Activated CD8-positive, alpha-beta T cell treated with anti-CD3 and anti-CD28 coated beads for 36 hours (primary cell): Measurements from ENCODE around the gene BCL11B. TPM values are rescaled to one million over a fixed set of nuclear protein-coding genes. Genes with fewer than 3 reads are reported as not detected.

Source experiments
- ATAC-seq: fragments of 200-7000 bp; cut with Tn5 transposase; one replicate; pipeline ENCODE4 v1.10.0; 2021; ENCODE audit warnings: mild to moderate bottlenecking, moderate library complexity
- CTCF ChIA-PET: fragments of 350-600 bp; sonication (Branson Sonifier 250); formaldehyde crosslinking; loops from one replicate; lab custom pipeline; 2021; ENCODE audit warnings: antibody characterized with exemption; lab: Charles Lee
- POLR2A ChIA-PET: fragments of 350-600 bp; sonication (Branson Sonifier 250); formaldehyde crosslinking; loops from one replicate; lab custom pipeline; 2021; ENCODE audit warnings: antibody characterized with exemption; lab: Charles Lee
- DNase-seq: peaks from one replicate; pipeline ENCODE4 v3.0.0-alpha.2; 2020
- H3K27ac Mint-ChIP-seq: one replicate; pipeline ENCODE4 v1.8.0; 2021; ENCODE audit warnings: mild to moderate bottlenecking, mixed read lengths
- H3K27me3 Mint-ChIP-seq: one replicate; pipeline ENCODE4 v1.8.0; 2021; ENCODE audit warnings: mixed read lengths
- H3K36me3 Mint-ChIP-seq: one replicate; pipeline ENCODE4 v1.8.0; 2021; ENCODE audit warnings: low read depth, mixed read lengths
- H3K4me1 Mint-ChIP-seq: one replicate; pipeline ENCODE4 v1.8.0; 2021; ENCODE audit warnings: low read depth, mixed read lengths
- H3K4me3 Mint-ChIP-seq: one replicate; pipeline ENCODE4 v1.8.0; 2021; ENCODE audit warnings: mild to moderate bottlenecking, moderate library complexity, mixed read lengths
- H3K9me3 Mint-ChIP-seq: one replicate; pipeline ENCODE4 v1.8.0; 2021; ENCODE audit warnings: mixed read lengths
- CTCF ChIP-seq: fragments of 200-600 bp; IDR thresholded peaks from one replicate; pipeline ENCODE4 v1.8.0; 2022; ENCODE audit warnings: antibody characterized with exemption, mild to moderate bottlenecking
- intact Hi-C: fragments of 100-400 bp; cut with micrococcal nuclease; formaldehyde crosslinking; loops from one replicate; pipeline ENCODE4 v1.10.0; 2022
- total RNA-seq, 2 experiments: library from RNA; stranded (reverse); gene quantifications; one replicate each; pipeline ENCODE4 v1.2.3, GENCODE V29; 2021

Gene BCL11B
- total RNA-seq, 2 experiments from 2014 or later = 48.5 to 53.0 TPM

- Mint-ChIP-seq H3K27me3 (no peaks in the 10 kb centered on the region), H3K27ac (peak overlapping the region; percentile 94), H3K9me3 (peaks cover 2% of the 10 kb centered on the region), H3K4me1 (peaks cover 58% of the 10 kb centered on the region), H3K4me3 (no peak overlapping the region), H3K36me3 (peaks cover 71% of the 10 kb centered on the region)
- DNase-seq = no peak
- CTCF ChIA-PET = interaction anchor here (1.1 kb wide), 1 partner anchor 12 kb away, joined by 3 read pairs; no protein-coding TSS in a partner anchor
- POLR2A ChIA-PET = interaction anchor here (2.0 kb wide), 1 partner anchor 11 kb away, joined by 5 read pairs; no protein-coding TSS in a partner anchor
- ATAC-seq = no peak
- intact Hi-C loops = no loop called here
- no peak for TF ChIP-seq CTCF
Observed at GRCh38 chr14:99176156-99176945, 95.6 kb downstream of the BCL11B start.

GRCh38 chr14:99175331-99176155, 96.5 kb downstream of the BCL11B start:
- intact Hi-C loops = no loop called here
- DNase-seq (no peak), ATAC-seq (no peak)
- CTCF ChIA-PET = no interaction called here
- Mint-ChIP-seq H3K27me3 (no peaks in the 10 kb centered on the region), H3K4me1 (peaks cover 53% of the 10 kb centered on the region), H3K36me3 (peaks cover 71% of the 10 kb centered on the region), H3K9me3 (peaks cover 2% of the 10 kb centered on the region), H3K27ac (no peak overlapping the region), H3K4me3 (no peak overlapping the region)
- POLR2A ChIA-PET = interaction anchor here (2.0 kb wide), 1 partner anchor 11 kb away, joined by 5 read pairs; no protein-coding TSS in a partner anchor
- no peak for TF ChIP-seq CTCF

GRCh38 chr14:99174770-99175319, 97.2 kb downstream of the BCL11B start:
- CTCF ChIA-PET = no interaction called here
- ATAC-seq = no peak
- peaks cover 48% of the 10 kb centered on the region for H3K4me1 Mint-ChIP-seq

GRCh38 chr14:99174081-99174769, 97.8 kb downstream of the BCL11B start:
- H3K36me3 Mint-ChIP-seq = peaks cover 65% of the 10 kb centered on the region
- POLR2A ChIA-PET = interaction anchor here (0.7 to 2.0 kb wide), 2 partner anchors 13 to 35 kb away, joined by 4 to 5 read pairs; no protein-coding TSS in a partner anchor
- DNase-seq (no peak), ATAC-seq (no peak)
- peaks cover 43% of the 10 kb centered on the region for H3K4me1 Mint-ChIP-seq
- peak overlapping the region; percentile 43 for H3K27ac Mint-ChIP-seq
- intact Hi-C loops = no loop called here
- CTCF ChIA-PET = no interaction called here
- H3K4me3 Mint-ChIP-seq = no peak overlapping the region
- peaks cover 2% of the 10 kb centered on the region for H3K9me3 Mint-ChIP-seq
- H3K27me3 Mint-ChIP-seq = no peaks in the 10 kb centered on the region
- TF ChIP-seq CTCF = no peak

More at GRCh38 chr14:99174770-99175319, 97.2 kb downstream of the BCL11B start:
- Mint-ChIP-seq H3K4me3 (no peak overlapping the region), H3K9me3 (peaks cover 2% of the 10 kb centered on the region), H3K27ac (no peak overlapping the region), H3K36me3 (peaks cover 70% of the 10 kb centered on the region), H3K27me3 (no peaks in the 10 kb centered on the region)
- POLR2A ChIA-PET = interaction anchor here (2.0 kb wide), 1 partner anchor 12 kb away, joined by 5 read pairs; no protein-coding TSS in a partner anchor
- no peak for DNase-seq
- TF ChIP-seq CTCF = no peak
- intact Hi-C loops = no loop called here
